PC-9 (cell line): Measurements from ENCODE around the gene ARFIP1. TPM values are rescaled to one million over a fixed set of nuclear protein-coding genes. Genes with fewer than 3 reads are reported as not detected.

ENCODE experiments used
- BruUV-seq: library from RNA; stranded (reverse); fragments of 400-500 nt; replicated peaks from 2 replicates; lab custom pipeline; 2021; lab: Mats Ljungman, UMichigan
- CTCF ChIA-PET: fragments of 300-600 bp; sonication (Branson Sonifier 250); formaldehyde crosslinking; loops from one replicate; lab custom pipeline; 2022; ENCODE audit warnings: antibody characterized with exemption; lab: Charles Lee
- POLR2A ChIA-PET: fragments of 300-600 bp; sonication (Branson Sonifier 250); formaldehyde crosslinking; loops from one replicate; lab custom pipeline; 2022; ENCODE audit warnings: antibody characterized with exemption; ENCODE audit not compliant: unreplicated experiment; lab: Charles Lee
- DNase-seq, 2 experiments: peaks; one replicate each; pipeline versions ENCODE4 v3.0.0 to v3.0.0-alpha.2; 2015 to 2022; ENCODE audit warnings: mixed read lengths in 1 of 2
- H2AFZ ChIP-seq: fragments of 200-600 bp; sonication (generic); 2 replicates; pipeline ENCODE4 v1.8.1; 2017; ENCODE audit warnings: antibody characterized with exemption
- H3F3A ChIP-seq: fragments of 200-600 bp; sonication (generic); 2 replicates; pipeline ENCODE4 v1.8.1; 2017; ENCODE audit warnings: antibody characterized with exemption, mild to moderate bottlenecking, low read depth; ENCODE audit not compliant: insufficient read depth
- H3K27ac ChIP-seq: fragments of 200-600 bp; sonication (generic); 2 replicates; pipeline ENCODE4 v1.6.1; 2016; ENCODE audit warnings: mixed run types
- H3K27me3 ChIP-seq: fragments of 200-600 bp; sonication (generic); 2 replicates; pipeline ENCODE4 v1.6.1; 2016; ENCODE audit warnings: low read depth, mixed run types; ENCODE audit not compliant: insufficient read depth
- H3K36me3 ChIP-seq: fragments of 200-600 bp; sonication (generic); 2 replicates; pipeline ENCODE4 v1.6.1; 2016; ENCODE audit warnings: low read depth, mixed run types
- H3K4me1 ChIP-seq: fragments of 200-600 bp; sonication (generic); replicated peaks from 2 replicates; pipeline ENCODE4 v1.6.1; 2016; ENCODE audit warnings: mixed run types; ENCODE audit not compliant: insufficient read depth
- H3K4me2 ChIP-seq: fragments of 200-600 bp; sonication (generic); 2 replicates; pipeline ENCODE4 v1.6.1; 2017; ENCODE audit warnings: mixed run types
- H3K4me3 ChIP-seq: fragments of 200-600 bp; sonication (generic); 2 replicates; pipeline ENCODE4 v1.6.1; 2016; ENCODE audit warnings: mixed run types
- H3K79me2 ChIP-seq: fragments of 200-600 bp; sonication (generic); 2 replicates; pipeline ENCODE4 v1.6.1; 2017; ENCODE audit warnings: low read depth, mixed run types
- H3K9me2 ChIP-seq: fragments of 200-600 bp; sonication (generic); 2 replicates; pipeline ENCODE4 v1.8.1; 2017; ENCODE audit warnings: mild to moderate bottlenecking; ENCODE audit not compliant: insufficient read depth
- H3K9me3 ChIP-seq: fragments of 200-600 bp; sonication (generic); 2 replicates; pipeline ENCODE4 v1.8.1; 2016; ENCODE audit warnings: low read depth; ENCODE audit not compliant: insufficient read depth
- H4K20me1 ChIP-seq: fragments of 200-600 bp; sonication (generic); 2 replicates; pipeline ENCODE4 v1.8.1; 2017; ENCODE audit not compliant: insufficient read depth
- CTCF ChIP-seq: fragments of 200-600 bp; sonication (generic); conservative IDR thresholded peaks from 2 replicates; pipeline ENCODE4 v1.6.1; 2017; ENCODE audit warnings: mixed run types, antibody characterized with exemption, mild to moderate bottlenecking, moderate library complexity
- EZH2 ChIP-seq: fragments of 200-600 bp; sonication (generic); IDR thresholded peaks from 2 replicates; pipeline ENCODE4 v1.8.0; 2017; ENCODE audit warnings: antibody characterized with exemption, low read depth
- intact Hi-C: fragments of 100-400 bp; cut with micrococcal nuclease; formaldehyde crosslinking; loops from one replicate; pipeline ENCODE4 v1.10.0; 2022; ENCODE audit not compliant: unreplicated experiment
- total RNA-seq: library from RNA; stranded (reverse); gene quantifications from 2 replicates; pipeline ENCODE4 v1.2.3, GENCODE V29; 2021

Gene ARFIP1
- total RNA-seq, 1 experiment from 2014 or later, result 38.4 TPM

DNA sequence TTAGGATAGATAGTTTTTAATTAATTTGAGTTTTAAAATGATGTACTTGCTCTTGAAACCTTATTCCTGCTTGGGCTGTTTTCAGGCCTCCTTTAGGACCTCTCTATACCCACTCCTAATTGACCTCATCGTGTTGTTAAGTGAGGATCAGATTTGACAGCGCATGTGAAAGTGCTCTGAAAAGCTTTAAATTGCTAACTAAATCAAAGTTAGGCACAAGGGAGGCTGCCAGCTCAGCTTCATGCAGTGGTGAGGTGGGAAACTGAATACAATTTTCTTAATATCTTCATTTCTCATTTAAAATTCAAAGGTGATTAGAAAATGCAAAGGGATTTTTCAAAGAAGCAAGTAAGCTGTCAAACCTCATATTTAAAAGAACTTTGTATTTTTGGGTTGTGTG is 176.4 kb downstream of the ARFIP1 start:
- Histone ChIP-seq H3K27me3 (no peaks in the 10 kb centered on the region), H3F3A (no peaks in the 10 kb centered on the region), H3K4me2 (no peak overlapping the region), H3K9me3 (no peaks in the 10 kb centered on the region), H3K79me2 (no peaks in the 10 kb centered on the region), H2AFZ (no peak overlapping the region), H3K4me3 (no peak overlapping the region), H3K9me2 (no peaks in the 10 kb centered on the region), H3K27ac (no peak overlapping the region), H3K4me1 (no peaks in the 10 kb centered on the region), H3K36me3 (no peaks in the 10 kb centered on the region), H4K20me1 (no peaks in the 10 kb centered on the region)
- BruUV-seq, result no TSS peak
- ChIA-PET CTCF (interaction anchor here (0.6 kb wide), 1 partner anchor 430 kb away, joined by 3 read pairs; no protein-coding TSS in a partner anchor), POLR2A (no interaction called here)
- no peak for DNase-seq
- intact Hi-C loops, result no loop called here
- TF ChIP-seq EZH2 (no peak), CTCF (no peak)

DNA sequence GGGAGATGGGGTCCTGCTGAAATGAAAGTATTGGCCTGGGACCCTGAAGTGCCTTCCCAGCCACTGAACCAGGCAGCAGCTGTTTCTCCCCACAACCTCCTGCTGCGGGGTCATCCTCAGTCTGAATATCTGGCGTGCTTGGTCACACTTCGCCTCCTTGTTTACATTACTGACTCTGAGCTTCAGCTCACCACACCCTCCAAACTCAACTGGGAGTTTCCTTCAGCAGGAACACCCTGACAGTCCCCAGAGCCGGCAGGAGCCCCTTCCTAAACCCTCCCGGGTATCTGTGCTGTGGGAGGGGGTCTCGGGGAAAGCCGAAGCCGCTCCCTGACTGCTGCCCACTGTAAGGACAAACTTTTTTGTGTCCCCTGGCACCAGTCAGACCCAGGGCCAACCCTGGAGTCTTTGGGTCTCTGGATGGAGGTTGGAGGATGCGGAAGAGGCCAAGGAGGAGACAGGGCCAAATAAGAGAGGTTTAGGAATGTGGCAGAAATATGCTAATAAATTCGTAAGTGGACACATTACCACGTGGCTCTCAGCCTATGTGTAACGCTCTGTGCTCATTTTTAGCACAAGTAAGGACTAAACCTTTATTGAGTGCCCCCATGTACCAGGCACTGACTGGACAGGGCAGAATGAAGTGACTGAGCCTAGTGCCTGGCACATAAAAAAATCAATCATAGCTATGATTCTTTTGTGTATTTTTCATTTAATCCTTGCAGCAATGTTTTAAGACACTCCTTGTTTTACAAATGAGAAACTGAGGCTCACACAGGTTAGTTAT is 177.1 kb downstream of the ARFIP1 start:
- BruUV-seq, result no TSS peak
- ChIA-PET CTCF (interaction anchor here (0.6 kb wide), 1 partner anchor 431 kb away, joined by 3 read pairs; no protein-coding TSS in a partner anchor), POLR2A (interaction anchor here (0.7 kb wide), 2 partner anchors 23 to 270 kb away, joined by 3 to 4 read pairs; no protein-coding TSS in a partner anchor)
- no peak overlapping the region for H3K4me3 ChIP-seq
- no peak overlapping the region for H2AFZ ChIP-seq
- no peaks in the 10 kb centered on the region for H3K36me3 ChIP-seq
- H3K27me3 ChIP-seq, result no peaks in the 10 kb centered on the region
- TF ChIP-seq CTCF (no peak), EZH2 (no peak)
- DNase-seq, result no peak
- H3K9me3 ChIP-seq, result no peaks in the 10 kb centered on the region
- no peaks in the 10 kb centered on the region for H3K79me2 ChIP-seq
- no peak overlapping the region for H3K27ac ChIP-seq
- H3F3A ChIP-seq, result no peaks in the 10 kb centered on the region
- H4K20me1 ChIP-seq, result no peaks in the 10 kb centered on the region
- H3K9me2 ChIP-seq, result no peaks in the 10 kb centered on the region
- H3K4me1 ChIP-seq, result no peaks in the 10 kb centered on the region
- no peak overlapping the region for H3K4me2 ChIP-seq
- intact Hi-C loops, result no loop called here

DNA sequence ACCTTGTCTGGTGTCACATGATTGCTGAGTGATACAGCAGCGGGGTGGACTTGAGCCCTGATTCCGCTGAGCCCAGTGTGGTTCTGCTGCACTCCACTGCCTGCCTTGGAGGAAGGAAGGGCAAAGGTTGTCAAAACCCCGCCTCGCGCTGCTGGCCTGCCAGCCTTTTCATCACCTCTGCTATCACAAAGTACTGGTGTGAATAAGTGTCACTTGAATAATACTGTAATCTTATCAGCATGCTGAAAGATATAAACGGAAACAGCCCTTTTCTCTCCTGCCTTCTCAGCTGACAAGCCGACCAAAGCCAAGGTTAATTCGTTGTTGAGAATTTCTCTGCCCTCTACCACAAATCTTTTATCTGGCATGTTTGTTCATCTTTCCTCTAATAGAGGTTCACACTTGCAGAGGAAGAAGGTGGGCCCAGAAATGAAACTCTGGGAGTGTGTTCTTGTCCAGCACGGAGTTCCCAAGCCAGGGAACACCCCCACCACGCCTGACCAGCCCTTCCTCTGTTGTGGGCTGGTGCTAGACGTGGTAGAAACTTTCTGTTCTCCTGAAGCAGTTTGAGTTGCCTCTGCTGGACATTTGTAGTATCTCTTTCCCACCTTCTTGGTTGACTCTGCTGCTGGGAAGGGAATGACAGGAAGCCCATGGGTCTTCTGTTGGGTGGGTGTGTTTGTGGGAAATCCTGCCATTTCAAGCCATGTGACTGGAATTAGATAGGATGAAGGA is 177.8 kb downstream of the ARFIP1 start:
- H3K4me3 ChIP-seq, result no peak overlapping the region
- H3K4me1 ChIP-seq, result no peaks in the 10 kb centered on the region
- POLR2A ChIA-PET, result interaction anchor here (0.7 kb wide), 1 partner anchor 23 kb away, joined by 3 read pairs; no protein-coding TSS in a partner anchor
- no peaks in the 10 kb centered on the region for H3K36me3 ChIP-seq
- no peak overlapping the region for H3K27ac ChIP-seq
- no peaks in the 10 kb centered on the region for H3K9me3 ChIP-seq
- H3K4me2 ChIP-seq, result no peak overlapping the region
- no TSS peak for BruUV-seq
- H2AFZ ChIP-seq, result no peak overlapping the region
- CTCF ChIA-PET, result no interaction called here
- no peaks in the 10 kb centered on the region for H3K27me3 ChIP-seq
- H4K20me1 ChIP-seq, result no peaks in the 10 kb centered on the region
- intact Hi-C loops, result no loop called here
- DNase-seq, result no peak
- no peaks in the 10 kb centered on the region for H3K9me2 ChIP-seq
- no peaks in the 10 kb centered on the region for H3K79me2 ChIP-seq
- no peak for TF ChIP-seq EZH2
- TF ChIP-seq CTCF, result no peak
- H3F3A ChIP-seq, result no peaks in the 10 kb centered on the region
